Ovary (tissue), 3 donors: ENCODE measurements around the gene ACOT2.

Experiments
- EP300 ChIP-seq: sonication (generic); formaldehyde crosslinking; IDR thresholded peaks from one replicate; pipeline ENCODE4 v1.6.1; 2017; ENCODE audit warnings: antibody characterized with exemption
- POLR2A ChIP-seq: fragments of 450-650 bp; IDR thresholded peaks from one replicate; pipeline ENCODE4 v1.6.1; 2017; ENCODE audit warnings: antibody characterized with exemption, mild to moderate bottlenecking, moderate library complexity
- TF ChIP-seq, protein P1 (sequence below), 3 donors: fragments of 450-650 bp in 2 of 3; fragments of 200-600 bp in 1 of 3; IDR thresholded peaks; one replicate each; pipeline versions ENCODE4 v1.5.1 to v1.8.0; 2016 to 2022; ENCODE audit warnings: antibody characterized with exemption in 3 of 3, mild to moderate bottlenecking in 1 of 3
- donor health status: DM: no; HTN: no; CAD: no.

DNA sequence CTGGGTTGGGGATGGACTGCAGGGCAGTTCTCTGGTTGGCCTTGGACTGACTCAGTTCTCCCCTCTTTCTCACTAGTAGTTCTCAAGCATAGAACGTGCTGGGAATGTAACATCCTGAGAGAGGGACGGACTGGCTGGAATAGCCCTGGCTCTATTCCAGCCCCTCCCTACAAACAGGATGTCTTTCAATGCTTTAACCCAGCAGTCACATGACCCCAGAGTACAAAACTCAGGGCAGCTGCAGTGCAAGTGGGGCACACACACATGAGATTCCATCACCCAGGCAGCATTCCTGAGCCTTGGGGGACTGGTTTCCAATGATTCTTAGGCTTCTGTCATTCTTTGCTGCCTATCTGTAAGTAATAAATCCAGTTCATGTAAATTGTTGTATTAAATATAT, 41.7 kb downstream of the ACOT2 start:
- TF ChIP-seq, protein P1, sequence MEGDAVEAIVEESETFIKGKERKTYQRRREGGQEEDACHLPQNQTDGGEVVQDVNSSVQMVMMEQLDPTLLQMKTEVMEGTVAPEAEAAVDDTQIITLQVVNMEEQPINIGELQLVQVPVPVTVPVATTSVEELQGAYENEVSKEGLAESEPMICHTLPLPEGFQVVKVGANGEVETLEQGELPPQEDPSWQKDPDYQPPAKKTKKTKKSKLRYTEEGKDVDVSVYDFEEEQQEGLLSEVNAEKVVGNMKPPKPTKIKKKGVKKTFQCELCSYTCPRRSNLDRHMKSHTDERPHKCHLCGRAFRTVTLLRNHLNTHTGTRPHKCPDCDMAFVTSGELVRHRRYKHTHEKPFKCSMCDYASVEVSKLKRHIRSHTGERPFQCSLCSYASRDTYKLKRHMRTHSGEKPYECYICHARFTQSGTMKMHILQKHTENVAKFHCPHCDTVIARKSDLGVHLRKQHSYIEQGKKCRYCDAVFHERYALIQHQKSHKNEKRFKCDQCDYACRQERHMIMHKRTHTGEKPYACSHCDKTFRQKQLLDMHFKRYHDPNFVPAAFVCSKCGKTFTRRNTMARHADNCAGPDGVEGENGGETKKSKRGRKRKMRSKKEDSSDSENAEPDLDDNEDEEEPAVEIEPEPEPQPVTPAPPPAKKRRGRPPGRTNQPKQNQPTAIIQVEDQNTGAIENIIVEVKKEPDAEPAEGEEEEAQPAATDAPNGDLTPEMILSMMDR (IDR thresholded peaks at IDR 0.05): no peak
- TF ChIP-seq EP300 (no peak), POLR2A (no peak)
